Head of caudate nucleus (tissue), 42 donors: ENCODE data around the gene KCNQ5.
"Not testable (repeated sequence)": the region's sequence is repeated elsewhere in the genome, so short reads cannot be mapped to it uniquely, and the experiment has no call there.

Experiments used
- DNase-seq, 42 donors: peaks; one replicate each; pipeline versions ENCODE4 v3.0.0 to v3.0.0-alpha.2; 2020 to 2021; ENCODE audit warnings: mixed read lengths in 7 of 42
- intact Hi-C: fragments of 100-400 bp; cut with DNase I; formaldehyde crosslinking; loops from one replicate; pipeline ENCODE4 v1.15.0; 2022

Gene KCNQ5

DNA sequence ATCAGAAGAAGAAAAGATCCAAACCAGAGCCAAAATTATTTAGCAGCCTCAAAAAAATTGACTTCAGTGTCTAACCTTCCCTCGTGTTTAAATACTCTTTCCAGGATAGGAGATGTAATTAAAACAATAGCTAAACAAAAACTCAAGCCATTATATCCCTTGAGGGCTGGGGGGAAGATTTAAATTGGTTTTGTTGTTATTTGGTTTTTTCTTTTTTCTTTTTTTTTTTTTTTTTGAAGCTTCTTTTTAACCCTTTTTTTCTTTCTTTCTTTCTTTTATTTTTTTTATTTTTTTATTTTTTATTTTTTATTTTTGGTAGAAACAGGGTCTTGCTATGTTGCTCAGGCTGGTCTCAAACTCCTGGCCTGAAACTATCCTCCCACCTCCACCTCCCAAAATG lies 334.4 kb downstream of the KCNQ5 start:
- DNase-seq: no peak
- intact Hi-C loops: no loop called here

DNA sequence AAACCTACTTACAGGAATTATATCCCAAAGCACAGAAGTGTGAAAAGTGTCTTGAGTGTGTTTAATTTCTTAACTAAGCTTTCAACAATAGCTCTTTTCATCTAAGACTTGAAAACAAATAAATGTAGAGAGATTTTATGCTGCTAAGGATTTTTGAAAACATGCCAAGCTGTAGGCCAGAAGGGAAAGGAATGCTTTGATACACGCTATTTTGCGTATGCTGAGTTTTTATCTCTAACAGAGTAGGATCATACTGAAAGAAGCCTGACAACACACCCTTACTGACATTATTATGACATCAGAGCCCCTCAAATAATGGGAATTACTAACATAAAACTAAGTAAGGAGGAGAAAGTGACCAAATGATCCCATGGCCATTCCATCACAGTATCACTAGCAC lies 338.0 kb downstream of the KCNQ5 start:
- no peak for DNase-seq
- intact Hi-C loops: no loop called here

DNA sequence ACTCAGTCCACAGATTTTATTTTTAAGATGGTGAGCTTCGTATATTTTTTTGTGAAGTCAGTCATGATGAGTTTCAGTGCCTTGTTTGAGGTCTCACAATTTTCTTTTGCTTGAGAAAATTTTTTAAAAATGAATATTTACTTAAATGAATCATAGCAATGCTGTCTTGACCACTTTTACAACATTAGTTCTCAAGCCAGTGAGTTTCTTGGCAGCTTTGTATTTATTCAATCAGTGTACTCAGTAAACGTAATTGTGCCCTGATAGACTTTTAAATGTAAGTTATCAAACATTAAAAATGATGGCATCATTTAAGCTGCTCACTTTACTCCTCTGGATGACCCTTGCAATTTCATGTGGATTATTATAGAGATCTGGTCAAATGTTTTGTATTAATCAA lies 342.1 kb downstream of the KCNQ5 start:
- intact Hi-C loops: no loop called here
- DNase-seq: no peak

DNA sequence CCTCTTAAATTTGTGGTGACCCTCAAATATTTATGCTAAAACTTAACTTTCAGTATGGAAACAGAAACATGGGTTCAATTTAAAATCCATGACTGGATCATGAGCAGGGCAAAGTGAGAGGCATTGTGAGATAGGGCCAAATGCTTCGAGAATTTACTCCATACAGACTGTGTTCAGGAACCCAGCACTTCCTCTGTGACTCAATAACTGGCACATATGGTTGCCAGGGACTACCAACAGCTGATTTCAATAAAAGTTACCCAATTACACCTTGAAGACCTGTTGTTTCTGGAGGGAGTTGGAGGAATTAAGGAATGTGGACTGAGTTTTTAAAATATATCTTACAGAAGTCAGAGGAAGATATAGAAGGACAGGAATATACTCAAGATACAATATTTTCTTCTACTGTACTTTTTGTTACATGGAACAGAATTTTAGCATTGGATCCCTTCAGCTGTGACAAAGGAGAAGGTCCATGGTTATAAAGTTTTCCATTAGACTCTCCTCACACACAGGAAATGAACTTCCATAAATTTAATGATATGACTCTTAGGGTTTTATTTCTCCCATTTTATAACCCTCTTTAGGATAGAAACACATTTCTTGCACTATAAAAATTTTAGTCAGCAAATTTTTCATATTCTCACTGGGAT lies 344.9 kb downstream of the KCNQ5 start:
- intact Hi-C loops: no loop called here
- DNase-seq: no peak

DNA sequence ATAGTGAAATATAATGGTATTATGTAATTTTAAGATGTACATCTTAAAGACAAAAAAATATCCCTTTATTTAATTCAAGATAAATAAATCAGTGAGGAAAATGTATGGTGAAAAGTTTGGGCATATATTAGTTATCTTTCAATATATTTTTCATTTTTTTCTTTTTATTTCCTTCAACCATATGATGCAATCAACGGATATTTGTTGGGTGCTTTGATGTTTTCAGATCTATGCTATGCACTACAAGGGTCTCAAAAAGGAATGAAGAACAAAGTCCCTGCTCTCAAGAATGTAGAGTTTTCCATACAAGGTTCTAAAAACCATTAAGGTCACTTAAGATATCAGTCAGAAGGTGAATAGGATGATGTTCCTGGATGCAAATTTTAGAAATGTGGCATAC lies 345.5 kb downstream of the KCNQ5 start:
- intact Hi-C loops: no loop called here

DNA sequence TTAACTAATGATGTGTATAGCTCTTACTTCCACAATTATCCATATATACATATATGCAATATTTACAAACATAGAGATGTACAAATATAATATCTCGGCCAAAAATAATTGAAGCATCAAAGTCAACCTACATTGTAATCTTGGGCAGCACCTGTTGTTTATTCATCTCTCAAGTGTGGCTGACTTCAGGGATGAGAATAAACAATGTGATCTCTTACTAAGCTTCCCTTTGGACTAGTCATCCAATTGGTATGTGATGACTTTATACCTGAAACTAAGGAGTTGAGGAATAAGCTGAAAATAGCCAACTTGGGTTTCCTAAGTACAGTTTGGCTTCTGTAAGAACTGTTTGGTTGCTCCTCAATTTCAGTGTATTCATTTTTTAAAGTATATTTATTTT lies 346.8 kb downstream of the KCNQ5 start:
- DNase-seq: no peak
- intact Hi-C loops: no loop called here

More for the DNA sequence above, 345.5 kb downstream of the KCNQ5 start:
- no peak for DNase-seq

DNA sequence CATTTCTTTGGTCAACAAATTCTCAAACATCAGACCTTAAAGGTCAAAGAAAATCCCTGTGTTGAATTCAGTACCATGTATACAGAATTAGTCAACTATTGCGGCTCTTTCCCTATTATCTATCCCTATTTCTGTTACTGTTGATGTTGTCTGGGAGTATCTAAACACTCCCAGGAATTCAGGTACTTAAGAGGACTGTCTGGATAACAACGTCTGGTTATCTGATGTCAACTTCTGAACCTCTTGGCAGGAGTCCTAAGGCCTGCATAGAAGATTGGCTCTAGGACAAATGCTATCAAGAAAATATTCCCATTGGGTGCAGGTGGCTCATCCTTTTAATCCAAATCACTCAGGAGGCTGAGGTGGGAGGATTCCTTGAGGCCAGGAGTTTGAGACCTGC lies 347.8 kb downstream of the KCNQ5 start:
- intact Hi-C loops: no loop called here
- no peak for DNase-seq

DNA sequence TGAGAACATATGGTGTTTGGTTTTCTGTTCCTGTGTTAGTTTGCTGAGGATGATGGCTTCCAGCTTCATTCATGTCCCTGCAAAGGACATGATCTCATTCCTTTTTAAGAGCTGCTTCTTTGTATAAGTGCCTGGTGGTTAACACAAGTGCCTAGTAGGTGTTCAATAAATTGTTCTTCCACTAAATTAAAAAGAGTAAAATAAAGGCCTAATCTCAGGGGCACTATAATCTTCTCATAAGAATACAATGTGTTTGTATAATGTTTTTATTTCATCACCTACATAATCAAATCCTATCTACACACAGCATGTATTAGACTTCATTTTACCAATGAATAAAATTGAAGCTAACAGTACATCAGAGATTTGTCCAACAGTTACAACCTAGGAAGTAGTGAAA lies 350.7 kb downstream of the KCNQ5 start:
- DNase-seq: no peak
- intact Hi-C loops: no loop called here

DNA sequence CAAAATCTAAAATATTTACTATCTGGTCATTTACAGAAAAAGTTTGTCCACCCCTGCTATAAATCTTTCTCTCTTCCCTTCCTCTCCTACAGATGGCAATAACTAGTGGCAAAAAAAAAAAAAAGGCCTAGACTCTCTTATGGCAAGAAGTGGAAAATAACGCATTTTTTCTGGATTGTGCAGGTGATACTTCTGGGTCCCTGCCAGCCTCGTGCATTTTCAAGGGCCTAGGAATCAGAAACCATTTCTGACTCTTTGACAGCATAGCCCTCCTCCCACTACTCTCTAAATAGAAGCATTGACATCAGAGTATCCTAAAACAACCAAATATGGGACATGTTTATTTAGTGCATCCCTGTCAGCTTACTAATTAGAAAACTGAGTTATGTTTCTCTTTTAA lies 352.4 kb downstream of the KCNQ5 start:
- no peak for DNase-seq
- intact Hi-C loops: no loop called here

DNA sequence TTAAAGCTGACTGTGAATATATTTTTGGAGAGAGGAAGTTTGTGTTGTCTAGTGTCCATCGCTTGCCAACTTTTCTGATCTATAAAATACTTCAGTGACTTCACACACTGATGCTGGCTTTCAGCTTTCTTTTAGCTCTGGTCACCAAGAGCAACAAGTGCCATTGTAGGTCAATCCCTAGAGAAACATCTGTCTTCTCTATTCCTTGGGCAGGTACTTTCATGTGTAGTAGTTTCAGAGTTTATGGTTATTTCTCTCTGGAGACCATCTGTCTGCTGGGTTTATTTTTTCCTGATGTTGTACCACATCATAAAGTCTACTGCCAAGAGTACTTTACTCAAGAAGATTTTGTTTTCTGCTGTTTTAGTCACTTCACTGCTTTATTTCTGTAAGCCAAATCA lies 353.5 kb downstream of the KCNQ5 start:
- no peak for DNase-seq
- intact Hi-C loops: no loop called here

DNA sequence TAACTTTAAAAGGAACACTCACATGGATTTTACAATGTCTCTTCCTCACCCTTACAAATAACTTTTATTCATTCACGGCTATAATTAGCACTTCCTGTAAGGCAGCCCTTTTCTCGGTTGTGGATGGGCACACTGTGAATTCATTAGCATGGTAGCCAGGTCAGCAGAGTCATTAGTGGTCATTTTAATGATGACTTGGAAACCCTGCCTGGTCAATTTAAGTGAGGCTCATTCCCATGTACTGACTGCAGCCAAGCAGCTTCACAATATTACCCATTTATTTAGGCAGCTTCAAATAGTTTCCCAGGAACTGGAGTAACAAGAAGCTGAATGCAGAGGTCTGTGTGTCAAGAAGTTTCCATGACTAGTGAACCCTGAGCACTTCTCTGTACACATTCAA lies 354.6 kb downstream of the KCNQ5 start:
- intact Hi-C loops: no loop called here
- DNase-seq: peak in 4 of 42 donors; percentile 10 to 58 (median 16)

DNA sequence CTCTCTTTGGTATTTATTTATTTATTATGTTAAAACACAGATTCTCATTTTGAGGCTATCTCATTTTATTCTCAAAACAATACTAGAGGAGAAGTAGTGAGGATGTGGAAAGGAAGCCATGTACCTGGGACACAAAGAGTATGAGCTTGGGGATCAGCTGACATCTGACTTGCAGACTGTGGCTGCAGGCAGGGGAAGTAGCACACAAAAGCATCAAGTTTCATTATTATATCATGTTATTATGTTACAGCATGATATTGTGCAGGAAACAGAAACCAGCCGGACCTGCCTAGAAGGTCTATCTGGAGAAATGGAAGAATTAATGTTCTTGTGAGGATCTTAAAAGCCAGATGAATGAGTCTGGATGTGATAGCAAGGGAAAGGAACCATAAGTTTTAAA lies 355.2 kb downstream of the KCNQ5 start:
- DNase-seq: no peak
- intact Hi-C loops: no loop called here

DNA sequence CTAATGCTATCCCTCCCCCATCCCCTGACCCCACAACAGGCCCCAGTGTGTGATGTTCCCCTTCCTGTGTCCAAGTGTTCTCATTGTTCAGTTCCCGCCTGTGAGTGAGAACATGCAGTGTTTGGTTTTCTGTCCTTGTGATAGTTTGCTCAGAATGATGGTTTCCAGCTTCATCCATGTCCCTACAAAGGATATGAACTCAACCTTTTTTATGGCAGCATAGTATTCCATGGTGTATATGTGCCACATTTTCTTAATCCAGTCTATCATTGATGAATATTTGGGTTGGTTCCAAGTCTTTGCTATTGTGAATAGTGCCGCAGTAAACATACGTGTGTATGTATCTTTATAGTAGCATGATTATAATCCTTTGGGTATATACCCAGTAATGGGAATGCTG lies 356.9 kb downstream of the KCNQ5 start:
- DNase-seq, intact Hi-C loops: not testable (repeated sequence)

DNA sequence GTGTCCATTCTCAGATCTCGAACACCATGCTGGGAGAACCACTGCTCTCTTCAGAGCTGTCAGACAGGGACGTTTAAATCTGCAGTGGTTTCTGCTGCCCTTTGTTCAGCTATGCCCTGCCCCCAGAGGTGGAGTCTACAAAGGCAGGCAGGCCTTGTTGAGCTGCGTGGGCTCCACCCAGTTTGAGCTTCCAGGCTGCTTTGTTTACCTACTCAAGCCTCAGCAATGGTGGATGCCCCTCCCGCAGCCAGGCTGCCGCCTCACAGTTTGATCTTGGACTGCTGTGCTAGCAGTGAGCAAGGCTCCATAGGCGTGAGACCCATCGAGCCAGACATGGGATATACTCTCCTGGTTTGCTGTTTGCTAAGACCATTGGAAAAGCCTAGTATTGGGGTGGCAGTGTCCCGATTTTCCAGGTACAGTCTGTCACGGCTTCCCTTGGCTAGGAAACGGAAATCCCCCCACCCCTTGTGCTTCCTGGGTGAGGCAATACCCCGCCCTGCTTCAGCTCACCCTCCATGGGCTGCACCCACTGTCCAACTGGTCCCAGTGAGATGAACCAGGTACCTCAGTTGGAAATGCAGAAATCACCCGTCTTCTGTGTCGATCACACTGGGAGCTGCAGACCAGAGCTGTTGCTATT lies 362.4 kb downstream of the KCNQ5 start:
- intact Hi-C loops: not testable (repeated sequence)

DNA sequence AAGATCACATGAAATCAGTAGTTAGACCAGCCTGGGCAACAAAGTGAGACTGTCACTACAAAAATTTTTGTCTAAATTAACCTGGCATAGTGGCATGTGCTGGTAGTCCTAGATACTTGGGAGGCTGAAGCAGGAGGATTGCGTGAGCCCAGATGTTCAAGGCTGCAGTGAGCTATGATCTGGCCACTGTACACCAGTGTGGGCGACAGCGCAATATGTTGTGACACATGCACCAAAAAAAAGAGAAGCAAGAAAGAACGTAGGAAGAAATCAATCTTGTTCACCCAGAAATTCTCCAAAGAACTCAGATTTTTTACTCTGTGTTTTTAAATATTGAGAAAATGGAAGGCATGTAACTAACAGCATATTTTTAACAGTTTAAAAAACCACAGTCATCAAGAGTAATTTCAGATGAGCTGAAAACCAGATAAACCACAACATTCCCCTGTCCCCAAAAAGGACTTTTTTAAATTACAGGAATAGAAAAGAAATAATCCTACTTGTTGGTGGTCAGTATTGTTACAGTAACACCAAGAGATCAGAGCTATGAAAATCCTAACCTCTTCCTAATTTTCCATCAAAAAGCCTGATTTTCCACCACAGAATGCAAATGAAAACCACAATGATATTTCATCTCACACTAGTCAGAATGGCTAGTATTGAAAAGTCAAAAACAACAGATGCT lies 363.3 kb downstream of the KCNQ5 start:
- no peak for DNase-seq
- intact Hi-C loops: no loop called here

More for the DNA sequence above, 362.4 kb downstream of the KCNQ5 start:
- not testable (repeated sequence) for DNase-seq

DNA sequence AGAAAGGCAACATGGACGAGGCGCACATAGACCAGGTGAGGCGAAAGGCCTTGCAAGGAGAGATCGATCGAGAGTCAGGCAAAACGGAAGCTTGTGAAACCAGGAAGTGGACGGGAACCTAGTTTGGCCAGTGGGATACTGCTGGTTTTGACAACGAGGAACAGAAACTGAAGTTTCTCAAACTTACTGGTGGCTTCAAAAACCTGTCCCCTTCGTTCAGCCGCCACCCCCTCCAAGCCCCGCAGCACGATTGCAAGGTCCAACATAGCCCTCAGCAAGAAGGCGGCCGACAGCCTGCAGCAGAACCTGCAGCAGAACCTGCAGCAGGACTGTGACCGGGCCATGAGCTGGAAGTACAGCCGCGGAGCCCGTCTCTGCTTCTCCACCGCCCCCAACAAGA lies 365.4 kb downstream of the KCNQ5 start:
- intact Hi-C loops: no loop called here
- DNase-seq: peak in 11 of 42 donors; percentile 10 to 45 (median 24)

DNA sequence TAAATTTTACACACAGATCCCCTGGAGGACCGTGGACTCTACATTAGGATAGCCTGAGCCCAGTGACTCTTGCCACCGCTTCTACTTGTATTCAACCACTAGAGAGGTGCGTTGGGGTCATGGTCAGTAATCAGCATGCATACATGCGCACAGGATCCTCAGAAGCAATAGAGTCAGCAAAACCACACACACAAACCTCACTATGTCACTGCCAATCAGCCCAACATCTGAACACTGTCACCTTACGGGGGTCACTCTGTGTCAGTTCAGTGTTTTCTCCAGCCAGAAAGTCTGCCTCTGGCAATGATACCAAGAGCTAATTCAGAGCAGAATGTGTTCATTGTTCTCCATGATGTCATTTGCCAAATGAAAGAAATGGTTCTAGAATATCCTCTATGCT lies 378.1 kb downstream of the KCNQ5 start:
- peak in 17 of 42 donors; percentile 11 to 62 (median 30) for DNase-seq
- intact Hi-C loops: no loop called here

DNA sequence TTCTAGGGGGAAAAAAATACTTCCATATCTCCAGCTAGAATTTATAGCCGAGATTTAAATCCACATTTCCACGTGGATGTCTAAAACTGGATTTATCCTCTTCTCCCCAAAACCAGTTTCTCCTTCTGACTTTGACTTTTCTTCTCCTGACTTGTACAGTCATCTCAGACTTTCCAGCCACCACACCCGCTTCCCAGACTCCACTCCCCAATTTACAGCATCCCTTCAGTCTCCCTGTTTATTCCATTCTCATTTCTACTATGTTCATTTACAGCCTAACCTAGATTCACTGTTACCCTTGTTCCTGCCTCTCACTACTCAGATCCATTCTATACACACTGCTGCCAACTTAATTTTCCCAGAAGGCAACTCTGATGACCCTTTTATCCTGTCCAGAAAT lies 378.6 kb downstream of the KCNQ5 start:
- intact Hi-C loops: no loop called here
- no peak for DNase-seq

DNA sequence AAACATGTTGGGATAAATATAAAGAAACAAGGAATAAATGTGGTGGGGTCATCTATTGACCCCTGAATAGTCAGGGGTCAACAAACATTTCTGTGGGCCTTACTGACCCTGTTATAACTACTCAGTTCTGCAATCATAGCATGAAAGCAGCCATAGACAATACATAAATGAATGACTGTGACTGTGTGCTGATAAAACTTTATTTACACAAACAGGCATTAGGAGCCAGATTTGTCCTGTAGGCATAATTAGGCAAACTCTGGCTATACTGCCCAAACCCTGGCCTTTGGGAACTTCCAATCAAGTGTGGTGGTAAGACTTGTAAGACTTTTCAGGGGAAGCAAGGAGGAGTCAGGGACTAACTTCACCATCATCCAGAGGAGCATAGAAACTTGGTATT lies 380.7 kb downstream of the KCNQ5 start:
- intact Hi-C loops: no loop called here
- DNase-seq: no peak

DNA sequence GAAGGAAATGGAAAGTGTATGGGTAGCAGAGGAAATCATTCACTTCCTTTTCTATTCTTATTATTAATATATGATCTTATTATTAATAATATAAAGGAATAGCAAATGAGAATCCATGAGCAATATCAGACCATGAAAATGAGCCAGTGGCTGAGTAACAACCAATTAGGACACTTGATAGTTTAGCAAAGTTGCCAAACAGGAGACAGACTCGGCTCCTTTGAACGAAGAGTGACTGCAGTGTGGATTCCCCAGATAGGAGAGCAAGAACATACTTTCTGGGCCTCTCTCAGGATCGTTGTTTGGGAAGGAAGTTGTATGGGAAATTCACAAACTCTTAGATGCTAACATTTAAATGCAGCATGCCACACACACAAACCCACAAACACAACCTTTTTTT lies 381.4 kb downstream of the KCNQ5 start:
- DNase-seq: no peak
- intact Hi-C loops: no loop called here

DNA sequence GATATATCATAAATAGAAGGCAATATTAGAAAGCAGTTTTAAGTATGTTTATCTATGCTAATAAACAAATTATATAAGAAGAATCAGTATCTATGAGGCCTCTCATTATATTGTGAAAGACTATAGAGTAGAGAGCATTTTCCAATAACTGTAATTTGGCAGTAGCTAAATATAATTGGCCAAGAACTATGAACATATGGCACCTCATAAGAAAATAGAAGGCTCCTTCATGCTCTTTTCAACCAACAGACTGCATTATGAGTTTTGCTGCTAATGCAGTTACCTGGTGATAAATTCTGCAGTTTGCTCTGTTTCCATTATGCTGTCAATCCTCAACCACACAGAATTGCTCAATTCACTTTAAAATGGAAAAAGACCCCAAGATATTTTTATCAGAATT lies 382.4 kb downstream of the KCNQ5 start:
- intact Hi-C loops: no loop called here
- DNase-seq: no peak
